HG03064 (cell line): ENCODE data around the gene ATP6V0B.

Source experiments
- ATAC-seq: cut with Tn5 transposase; IDR thresholded peaks from one replicate; pipeline ENCODE4 v1.9.1; 2021; ENCODE audit warnings: low read depth; ENCODE audit not compliant: unreplicated experiment

ATP6V0B gene

GRCh38 chr1:43998000-43998378, 23.2 kb downstream of the ATP6V0B start:
- no peak for ATAC-seq

DNA sequence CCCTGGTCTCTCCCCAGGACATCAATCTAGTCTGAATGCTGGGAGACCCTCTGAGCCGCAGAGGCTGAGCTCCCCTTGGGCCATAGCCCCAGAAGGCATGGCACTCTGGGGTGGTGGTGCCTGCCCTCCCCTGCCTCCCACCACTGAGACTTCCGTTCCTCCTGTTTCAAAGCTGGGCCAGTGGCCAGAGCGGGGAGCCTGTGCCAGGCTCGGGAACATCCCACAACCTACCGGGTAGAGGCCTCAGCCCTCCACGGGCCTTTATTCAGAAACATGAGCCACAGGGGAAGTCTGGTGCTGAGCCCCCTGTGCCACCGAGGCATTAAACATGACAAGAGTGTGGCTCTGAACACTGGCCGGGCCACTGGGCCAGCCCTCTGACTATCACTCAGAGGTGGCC, 24.7 kb downstream of the ATP6V0B start:
- no peak for ATAC-seq

GRCh38 chr1:44000122-44000665, 25.4 kb downstream of the ATP6V0B start:
- ATAC-seq, result no peak

DNA sequence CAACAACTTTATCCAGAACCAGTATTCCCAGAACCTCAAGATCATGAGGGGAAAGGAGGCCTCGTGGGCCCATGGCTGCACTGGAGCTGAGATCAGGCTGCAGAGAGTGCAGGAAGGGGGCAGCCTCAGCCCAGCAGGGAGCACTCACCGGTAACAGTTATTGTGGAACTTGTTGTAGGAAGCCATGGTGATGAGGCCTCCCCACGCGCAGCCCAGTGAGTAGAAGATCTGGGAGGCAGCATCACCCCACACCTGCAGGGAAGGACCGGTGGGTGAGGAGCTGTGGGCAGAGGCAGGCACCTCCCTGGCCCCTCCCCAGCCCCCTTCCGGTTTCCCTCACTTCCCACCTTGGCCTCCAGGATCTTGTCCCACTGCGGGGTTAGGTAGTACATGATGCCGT, 27.4 kb downstream of the ATP6V0B start:
- no peak for ATAC-seq

GRCh38 chr1:44002606-44003157, 27.9 kb downstream of the ATP6V0B start:
- ATAC-seq, result no peak

- ATAC-seq, result no peak
Observed at GRCh38 chr1:44008259-44008658, 33.5 kb downstream of the ATP6V0B start.

DNA sequence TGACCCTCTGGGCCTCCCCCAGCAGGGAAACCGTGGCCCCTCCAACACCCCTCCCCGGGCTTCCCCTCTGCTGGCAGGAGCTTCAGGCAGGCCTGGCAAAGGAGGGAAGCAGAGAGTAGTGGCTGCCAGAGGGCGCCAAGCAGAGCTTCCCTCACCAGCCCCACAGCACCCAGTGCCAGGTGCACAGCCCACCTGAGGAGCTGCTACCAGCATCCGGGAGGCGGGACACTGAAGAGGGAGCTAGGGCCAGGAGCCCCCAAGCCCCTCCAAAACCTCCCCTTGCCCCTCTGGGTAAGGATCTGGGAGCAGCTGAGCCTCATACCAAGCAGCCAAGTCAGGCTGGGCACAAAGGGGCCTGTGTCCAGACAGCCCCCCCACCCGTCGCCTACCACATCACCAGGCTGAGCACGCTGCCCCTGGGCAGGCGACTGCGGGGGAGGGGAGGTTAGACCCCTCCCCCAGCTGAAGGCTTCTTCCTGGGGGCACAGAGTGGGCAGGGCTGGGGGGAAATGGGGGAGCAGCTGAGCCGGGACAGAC, 36.2 kb downstream of the ATP6V0B start:
- no peak for ATAC-seq

GRCh38 chr1:44012404-44012803, 37.6 kb downstream of the ATP6V0B start:
- no peak for ATAC-seq

GRCh38 chr1:44012941-44013609, 38.3 kb downstream of the ATP6V0B start:
- ATAC-seq, result no peak

DNA sequence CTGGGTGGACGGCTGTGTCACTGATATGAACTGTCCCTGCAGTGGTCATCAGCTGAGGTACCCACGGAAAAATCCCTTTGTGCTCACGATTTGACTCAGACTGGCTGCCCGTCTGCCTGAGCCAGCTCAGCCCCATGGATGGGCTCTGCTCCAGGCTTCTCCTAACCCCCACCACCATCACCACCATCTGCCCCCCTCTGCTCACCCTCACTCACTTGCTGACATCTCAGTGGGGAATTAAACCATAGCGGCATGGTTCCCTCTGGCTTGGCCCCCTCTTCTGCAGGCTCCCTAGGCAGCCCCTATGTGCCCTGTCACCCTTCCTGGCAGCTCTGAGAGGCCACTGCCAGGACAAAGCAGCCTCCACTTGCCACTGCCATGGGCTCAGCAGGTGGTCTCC, 39.2 kb downstream of the ATP6V0B start:
- no peak for ATAC-seq

DNA sequence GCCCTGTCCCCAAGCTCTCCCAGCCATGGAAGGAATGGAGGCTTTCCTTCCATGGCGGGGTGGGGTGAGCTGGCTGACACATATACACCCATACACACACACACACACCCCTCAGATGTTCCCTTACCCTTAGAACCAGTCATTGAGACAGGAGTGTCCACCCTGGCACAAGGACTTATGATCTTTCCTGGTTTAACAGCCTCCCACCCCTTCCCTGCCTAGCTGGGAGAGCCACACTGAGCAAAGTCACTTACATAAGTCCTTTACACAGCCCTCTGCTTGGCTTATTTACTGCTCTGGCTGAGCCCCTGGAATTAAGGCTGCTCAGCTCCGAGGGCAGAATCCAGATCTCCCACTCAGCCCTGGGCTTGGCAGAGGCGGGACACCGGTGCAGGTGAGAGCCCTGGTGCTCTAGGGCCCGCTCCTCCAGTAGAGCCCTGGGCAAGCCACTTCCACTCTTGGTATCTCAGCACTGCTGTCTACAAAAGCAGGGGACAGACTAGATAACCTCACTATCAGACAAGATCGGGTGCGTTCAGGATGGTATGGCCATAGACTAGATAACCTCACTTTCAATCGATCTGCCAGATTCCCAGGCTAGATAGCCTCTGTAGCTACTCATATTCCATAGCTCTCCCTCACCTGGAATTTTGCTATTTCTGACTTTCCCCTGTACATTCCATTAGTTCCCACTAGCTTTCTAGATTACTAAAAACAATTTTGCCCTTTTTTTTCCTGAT, 39.8 kb downstream of the ATP6V0B start:
- no peak for ATAC-seq

GRCh38 chr1:44015206-44015605, 40.4 kb downstream of the ATP6V0B start:
- no peak for ATAC-seq

GRCh38 chr1:44016041-44016889, 41.5 kb downstream of the ATP6V0B start:
- no peak for ATAC-seq

DNA sequence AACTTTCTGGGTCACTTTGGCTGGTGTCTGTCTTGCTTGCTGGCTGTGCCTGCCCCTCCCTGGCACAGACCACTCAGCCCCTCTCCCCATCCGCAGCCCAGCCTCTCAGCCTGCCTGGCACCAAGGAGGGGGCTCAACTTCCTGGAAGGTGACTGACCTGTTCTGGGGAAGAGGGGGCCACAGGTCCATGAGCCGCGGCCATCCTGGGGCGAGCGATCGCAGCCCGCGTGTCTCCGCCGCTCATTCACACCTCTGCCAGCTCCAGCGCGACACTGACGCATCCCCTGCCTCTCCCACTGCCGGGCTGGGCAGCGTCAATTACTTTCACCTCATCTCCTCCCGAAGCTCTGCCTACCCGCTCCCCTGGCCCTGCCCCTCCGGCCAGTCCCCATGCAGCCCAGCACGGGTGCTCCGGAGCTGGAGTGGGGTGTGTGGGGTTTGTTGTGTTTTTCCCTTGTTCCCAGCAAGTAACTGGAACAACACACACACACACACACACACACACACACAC, 42.2 kb downstream of the ATP6V0B start:
- ATAC-seq, result no peak

GRCh38 chr1:44019466-44019948, 44.7 kb downstream of the ATP6V0B start:
- no peak for ATAC-seq

DNA sequence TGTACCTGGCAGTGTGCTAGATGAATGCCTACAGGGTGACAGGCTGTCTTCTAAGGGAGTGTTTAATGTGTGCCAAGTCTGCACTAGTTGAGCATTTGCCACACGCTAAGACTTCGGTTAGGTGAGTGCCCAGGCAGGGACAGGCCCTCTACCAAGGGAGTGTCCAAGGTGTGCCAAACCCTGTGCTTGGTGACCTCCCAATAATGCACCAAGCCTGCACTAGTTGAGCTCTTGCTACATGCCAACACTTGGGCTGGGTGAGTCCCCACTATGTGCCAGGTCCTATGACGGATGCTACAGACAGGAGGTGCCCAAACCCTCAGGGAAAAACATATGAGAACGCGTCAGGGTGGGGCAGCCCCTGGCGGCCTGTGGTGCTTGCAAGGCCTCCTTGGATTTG, 45.7 kb downstream of the ATP6V0B start:
- no peak for ATAC-seq

DNA sequence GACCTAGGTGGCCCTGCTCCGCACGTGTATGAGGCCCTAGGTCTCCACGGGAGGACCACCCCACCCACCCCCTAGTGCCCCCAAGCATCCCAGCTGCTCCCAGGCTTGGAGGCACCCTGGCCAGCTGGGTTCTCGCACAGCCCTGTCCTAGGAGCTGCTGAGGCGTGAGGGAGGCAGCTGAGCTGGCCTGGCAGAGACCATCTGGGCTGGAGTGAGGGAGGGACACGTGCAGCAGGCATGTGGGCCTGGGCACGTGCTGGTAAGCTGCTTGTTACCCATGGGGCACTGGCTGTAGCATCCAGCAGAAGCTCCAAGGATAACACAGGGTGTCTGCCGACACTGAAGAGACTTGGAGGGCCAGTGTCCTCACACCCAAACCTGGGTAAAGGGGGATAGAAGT, 46.4 kb downstream of the ATP6V0B start:
- no peak for ATAC-seq

- no peak for ATAC-seq
Observed at GRCh38 chr1:44021581-44022321, 47.0 kb downstream of the ATP6V0B start.

DNA sequence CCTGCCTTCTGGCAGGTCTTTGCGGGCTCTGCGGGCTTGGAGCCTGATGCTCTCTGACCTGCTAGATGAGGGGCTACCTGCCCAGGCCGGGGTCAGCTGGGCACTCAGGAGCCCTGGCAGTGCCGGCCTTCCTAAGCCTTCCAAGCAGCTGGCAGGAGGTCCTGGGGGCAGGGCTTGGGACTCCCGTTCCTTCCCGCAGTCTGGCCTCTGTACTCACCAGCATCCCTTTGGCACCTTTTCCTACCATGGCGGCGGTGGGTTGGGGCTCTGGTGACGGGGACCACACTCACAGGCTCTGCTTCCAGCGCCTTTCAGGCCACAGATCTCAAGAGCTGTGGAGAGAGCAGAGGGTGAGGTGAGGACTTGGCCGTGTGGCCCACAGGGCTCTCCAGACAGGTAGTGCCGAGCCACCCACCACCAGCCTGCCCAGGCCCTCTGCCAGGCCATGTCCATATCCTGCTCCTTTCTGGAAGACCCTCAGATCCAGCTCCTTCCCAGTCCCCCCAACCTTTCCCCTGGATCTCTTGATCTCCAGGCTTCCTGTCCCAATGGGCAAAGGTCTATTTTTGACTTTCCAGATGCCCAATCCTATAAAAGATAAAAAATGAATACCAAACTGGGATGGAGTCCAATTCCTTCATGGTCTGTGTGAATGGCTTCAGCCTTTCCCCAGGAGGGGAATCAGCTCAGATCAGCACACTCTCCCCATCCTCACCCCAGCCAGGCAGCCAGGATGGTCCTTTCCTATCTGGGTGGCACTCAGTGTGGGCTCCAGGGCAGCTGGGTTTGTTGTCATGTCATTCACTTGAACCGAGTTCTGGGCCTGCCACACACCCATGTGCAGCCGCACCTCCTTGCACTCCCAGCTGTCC, 49.5 kb downstream of the ATP6V0B start:
- ATAC-seq, result no peak
